Measurements from ENCODE around the gene SLC17A5. TPM values are rescaled to one million over a fixed set of nuclear protein-coding genes. Genes with fewer than 3 reads are reported as not detected.
"Not testable (repeated sequence)": the region's sequence is repeated elsewhere in the genome, so short reads cannot be mapped to it uniquely, and the experiment has no call there.

SLC17A5 gene
- total and polyA plus RNA-seq, 5 donors: 5.2 to 13.1 (median 8.0) TPM

DNA sequence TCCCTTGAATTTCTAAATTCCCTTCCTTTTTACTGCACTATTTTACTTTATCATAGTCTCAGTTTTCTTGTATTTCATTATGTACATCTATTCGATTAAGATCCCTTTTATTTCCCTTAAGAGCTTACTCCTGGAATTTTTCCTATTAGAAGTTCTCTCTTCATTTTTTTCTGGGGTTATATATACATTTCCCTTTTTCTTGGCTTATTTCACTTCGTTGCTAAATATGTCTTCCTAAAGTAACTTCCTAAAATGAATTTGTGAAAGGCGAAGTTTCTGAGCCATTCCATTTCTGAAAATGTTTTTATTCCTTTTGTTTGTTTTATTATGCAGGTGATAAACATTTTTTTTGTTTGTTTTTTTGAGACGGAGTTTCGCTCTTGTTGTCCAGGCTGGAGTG lies 36.3 kb upstream of the SLC17A5 start:
- intact Hi-C loops (cut with DNase I): no loop called here
- Histone ChIP-seq H3K4me3 (ENCODE audit: low read length) (no peak overlapping the region), H3K27me3 (ENCODE audit: control insufficient read depth, insufficient read depth) (no peaks in the 10 kb centered on the region), H3K9me3 (ENCODE audit: control insufficient read depth, low read length) (no peaks in the 10 kb centered on the region), H3K4me1 (ENCODE audit: control insufficient read depth, insufficient read depth, low read length) (no peaks in the 10 kb centered on the region), H3K27ac (ENCODE audit: low read length) (no peak overlapping the region)
- DNase-seq (no peak), ATAC-seq (no peak)
- WGBS: 87% methylated on average over 5 of the region's 5 CpGs

DNA sequence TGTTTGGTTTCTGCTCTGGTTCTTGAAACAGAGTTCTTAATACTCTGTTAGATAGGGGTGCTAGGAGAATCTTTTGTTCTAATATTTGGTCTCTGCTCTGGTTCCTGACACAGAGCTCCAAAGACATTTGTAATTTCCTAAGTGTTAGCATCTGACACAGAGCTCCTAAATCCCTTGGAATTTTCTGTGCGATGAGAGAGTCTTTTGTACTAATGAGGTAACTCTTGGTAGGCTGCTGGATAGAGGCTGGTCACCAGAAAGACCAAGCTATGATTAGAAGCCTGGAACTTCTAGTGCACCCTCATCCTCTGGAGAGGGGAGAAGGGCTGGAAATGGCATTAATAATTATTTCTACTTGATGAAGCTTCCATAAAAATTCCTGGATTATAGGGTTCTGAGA lies 34.6 kb upstream of the SLC17A5 start:
- intact Hi-C loops (cut with DNase I): no loop called here
- DNase-seq: no peak
- WGBS: 79% methylated on average over 1 of the region's 1 CpG
- Histone ChIP-seq H3K9me3 (ENCODE audit: control insufficient read depth, low read length) (no peaks in the 10 kb centered on the region), H3K4me3 (ENCODE audit: low read length) (no peak overlapping the region), H3K27ac (ENCODE audit: low read length) (no peak overlapping the region), H3K27me3 (ENCODE audit: control insufficient read depth, insufficient read depth) (no peaks in the 10 kb centered on the region), H3K4me1 (ENCODE audit: control insufficient read depth, insufficient read depth, low read length) (no peaks in the 10 kb centered on the region)
- ATAC-seq: no peak

DNA sequence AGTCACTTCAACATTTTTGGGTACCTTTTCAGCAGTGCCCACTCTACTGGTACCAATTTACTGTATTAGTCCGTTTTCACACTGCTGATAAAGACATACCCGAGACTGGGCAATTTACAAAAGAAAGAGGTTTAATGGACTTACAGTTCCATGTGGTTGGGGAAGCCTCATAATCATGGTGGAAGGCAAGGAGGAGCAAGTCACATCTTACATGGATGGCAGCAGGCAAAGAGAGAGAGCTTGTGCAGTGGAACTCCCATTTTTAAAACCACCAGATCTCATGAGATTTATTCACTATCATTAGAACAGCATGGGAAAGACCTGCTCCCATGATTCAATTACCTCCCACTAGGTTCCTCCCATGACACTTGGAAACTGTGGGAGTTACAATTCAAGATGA lies 29.8 kb upstream of the SLC17A5 start:
- H3K4me3 ChIP-seq (ENCODE audit: low read length); DNase-seq; ATAC-seq; H3K9me3 ChIP-seq (ENCODE audit: control insufficient read depth, low read length); H3K27ac ChIP-seq (ENCODE audit: low read length); H3K4me1 ChIP-seq (ENCODE audit: control insufficient read depth, insufficient read depth, low read length); intact Hi-C loops (cut with DNase I); H3K27me3 ChIP-seq (ENCODE audit: control insufficient read depth, insufficient read depth): not testable (repeated sequence)
- 78% methylated on average over 2 of the region's 2 CpGs for WGBS

DNA sequence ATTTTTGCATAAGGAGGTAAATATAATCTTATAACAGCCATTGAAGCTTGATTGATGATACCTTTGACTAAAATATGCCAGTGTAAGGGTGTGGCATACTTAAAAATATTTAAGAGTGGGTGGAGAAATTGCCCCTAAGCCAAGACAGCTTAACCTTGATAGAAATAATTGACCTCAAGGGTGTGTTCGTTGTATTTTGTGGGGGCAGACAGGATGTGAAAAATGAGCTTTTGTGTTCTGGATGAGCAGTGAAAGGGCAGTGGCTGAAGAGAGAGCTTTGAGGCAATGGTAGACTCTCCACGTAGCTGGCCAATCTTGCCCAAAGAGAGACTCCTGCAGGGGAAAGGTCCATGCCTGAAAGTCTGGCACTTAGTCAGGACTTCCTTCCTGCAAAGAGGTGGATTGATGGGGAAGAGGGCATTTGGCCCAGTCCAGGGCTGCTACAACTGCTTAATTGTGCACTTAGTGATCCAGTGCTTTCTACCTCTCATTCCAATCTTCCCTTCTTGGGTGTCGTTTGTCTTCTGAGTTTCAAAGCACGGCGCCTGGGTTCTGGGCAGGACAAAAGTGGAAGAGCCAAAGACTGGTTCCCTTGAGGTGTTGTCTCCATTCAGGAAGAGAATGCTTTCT lies 26.6 kb upstream of the SLC17A5 start:
- 64% methylated on average over 5 of the region's 5 CpGs for WGBS
- no peak for ATAC-seq

DNA sequence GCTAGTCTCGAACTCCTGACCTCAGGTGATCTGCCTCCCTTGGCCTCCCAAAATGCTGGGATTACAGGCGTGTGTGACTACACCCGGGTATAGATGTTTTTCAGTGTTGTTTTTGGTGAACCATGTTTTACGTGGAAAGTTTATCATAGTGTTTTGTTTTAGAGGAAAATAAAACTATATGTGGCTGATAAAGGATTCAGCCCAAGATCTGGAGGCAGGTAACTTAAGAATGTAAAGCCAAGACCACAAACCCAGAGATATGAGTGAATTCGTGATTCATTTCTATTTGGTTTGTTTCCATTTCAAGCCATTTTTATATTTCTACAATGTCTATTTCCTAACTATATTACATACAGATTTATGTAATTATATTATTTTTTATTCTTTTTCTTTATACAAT lies 26.1 kb upstream of the SLC17A5 start:
- H3K27ac ChIP-seq (ENCODE audit: low read length); ATAC-seq; H3K4me3 ChIP-seq (ENCODE audit: low read length); H3K4me1 ChIP-seq (ENCODE audit: control insufficient read depth, insufficient read depth, low read length); DNase-seq; H3K27me3 ChIP-seq (ENCODE audit: control insufficient read depth, insufficient read depth); H3K9me3 ChIP-seq (ENCODE audit: control insufficient read depth, low read length): not testable (repeated sequence)
- WGBS: 89% methylated on average over 5 of the region's 5 CpGs
- intact Hi-C loops (cut with DNase I): loop anchor here in 1 of 4 donors (5.0 kb wide), 1 partner anchor 52 kb away; no protein-coding TSS in a partner anchor

More for the DNA sequence above, 26.6 kb upstream of the SLC17A5 start:
- H3K4me3 ChIP-seq (ENCODE audit: low read length): no peak overlapping the region
- intact Hi-C loops (cut with DNase I): no loop called here
- no peak overlapping the region for H3K27ac ChIP-seq (ENCODE audit: low read length)
- no peaks in the 10 kb centered on the region for H3K9me3 ChIP-seq (ENCODE audit: control insufficient read depth, low read length)
- no peaks in the 10 kb centered on the region for H3K27me3 ChIP-seq (ENCODE audit: control insufficient read depth, insufficient read depth)
- peaks cover 3% of the 10 kb centered on the region for H3K4me1 ChIP-seq (ENCODE audit: control insufficient read depth, insufficient read depth, low read length)
- DNase-seq: no peak

DNA sequence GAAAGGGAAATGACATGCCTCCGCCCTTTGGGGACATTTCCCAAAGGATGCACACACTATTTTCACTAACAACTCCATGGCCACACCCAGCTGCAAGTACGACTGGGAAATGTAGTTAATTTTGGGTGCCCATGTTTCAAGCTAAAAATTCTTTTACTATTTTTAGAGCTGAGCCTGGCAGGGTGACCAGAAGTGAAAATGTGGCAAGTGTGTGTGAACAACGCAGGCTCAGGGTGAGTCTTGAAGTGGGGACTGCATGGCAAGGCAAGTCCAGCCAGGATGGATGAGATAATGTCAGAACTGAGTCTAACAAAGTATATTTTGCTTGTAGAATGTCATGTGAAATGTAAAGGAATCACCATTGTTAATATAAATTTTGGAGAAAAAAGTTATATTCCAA lies 25.2 kb upstream of the SLC17A5 start:
- DNase-seq (peak in 1 of 3 donors; percentile 50), ATAC-seq (peak; percentile 77 to 80)
- Histone ChIP-seq H3K27me3 (ENCODE audit: control insufficient read depth, insufficient read depth) (no peaks in the 10 kb centered on the region), H3K4me1 (ENCODE audit: control insufficient read depth, insufficient read depth, low read length) (peaks cover 3% of the 10 kb centered on the region), H3K9me3 (ENCODE audit: control insufficient read depth, low read length) (no peaks in the 10 kb centered on the region), H3K27ac (ENCODE audit: low read length) (no peak overlapping the region), H3K4me3 (ENCODE audit: low read length) (no peak overlapping the region)
- 48% methylated on average over 3 of the region's 3 CpGs for WGBS
- intact Hi-C loops (cut with DNase I): loop anchor here in 1 of 4 donors (5.0 kb wide), 1 partner anchor 53 kb away; no protein-coding TSS in a partner anchor

DNA sequence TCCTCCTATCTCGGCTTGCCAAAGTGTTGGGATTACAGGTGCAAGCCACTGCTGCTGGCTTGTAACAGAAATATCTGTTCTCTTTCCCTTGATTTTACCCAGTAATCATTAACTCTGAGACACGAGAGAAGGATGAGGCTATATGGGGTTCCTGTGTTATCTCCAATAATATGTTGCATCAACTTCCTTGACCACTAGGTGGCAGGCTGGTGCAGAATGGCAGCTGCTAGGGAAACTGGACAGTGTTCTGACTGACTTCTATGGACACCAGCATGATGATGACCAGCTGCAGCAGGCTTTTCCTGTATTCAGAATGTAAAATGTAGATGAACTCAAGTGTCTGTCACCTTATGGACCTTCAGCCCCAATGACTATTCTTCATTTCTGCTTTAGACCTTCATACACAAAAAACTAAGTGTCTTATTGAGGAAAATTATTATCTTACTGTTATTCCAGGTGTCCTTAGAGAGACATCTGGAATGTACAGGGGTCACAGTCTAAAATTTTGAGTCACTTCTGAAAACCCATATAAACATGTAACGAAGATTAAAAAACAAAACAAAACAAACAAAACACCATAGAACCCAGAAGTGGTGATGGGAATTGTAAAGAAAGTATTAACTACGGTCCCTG lies 21.8 kb upstream of the SLC17A5 start:
- peak in 2 of 3 donors; percentile 58 to 70 for DNase-seq
- no peaks in the 10 kb centered on the region for H3K27me3 ChIP-seq (ENCODE audit: control insufficient read depth, insufficient read depth)
- 48% methylated on average over 4 of the region's 4 CpGs for WGBS
- no peak overlapping the region for H3K27ac ChIP-seq (ENCODE audit: low read length)
- intact Hi-C loops (cut with DNase I): loop anchor here (2.0 to 5.0 kb wide), 3 partner anchors 57 to 59 kb away; no protein-coding TSS in a partner anchor
- no peak overlapping the region for H3K4me3 ChIP-seq (ENCODE audit: low read length)
- peak; percentile 86 for ATAC-seq
- no peaks in the 10 kb centered on the region for H3K9me3 ChIP-seq (ENCODE audit: control insufficient read depth, low read length)
- H3K4me1 ChIP-seq (ENCODE audit: control insufficient read depth, insufficient read depth, low read length): peaks cover 3% of the 10 kb centered on the region

DNA sequence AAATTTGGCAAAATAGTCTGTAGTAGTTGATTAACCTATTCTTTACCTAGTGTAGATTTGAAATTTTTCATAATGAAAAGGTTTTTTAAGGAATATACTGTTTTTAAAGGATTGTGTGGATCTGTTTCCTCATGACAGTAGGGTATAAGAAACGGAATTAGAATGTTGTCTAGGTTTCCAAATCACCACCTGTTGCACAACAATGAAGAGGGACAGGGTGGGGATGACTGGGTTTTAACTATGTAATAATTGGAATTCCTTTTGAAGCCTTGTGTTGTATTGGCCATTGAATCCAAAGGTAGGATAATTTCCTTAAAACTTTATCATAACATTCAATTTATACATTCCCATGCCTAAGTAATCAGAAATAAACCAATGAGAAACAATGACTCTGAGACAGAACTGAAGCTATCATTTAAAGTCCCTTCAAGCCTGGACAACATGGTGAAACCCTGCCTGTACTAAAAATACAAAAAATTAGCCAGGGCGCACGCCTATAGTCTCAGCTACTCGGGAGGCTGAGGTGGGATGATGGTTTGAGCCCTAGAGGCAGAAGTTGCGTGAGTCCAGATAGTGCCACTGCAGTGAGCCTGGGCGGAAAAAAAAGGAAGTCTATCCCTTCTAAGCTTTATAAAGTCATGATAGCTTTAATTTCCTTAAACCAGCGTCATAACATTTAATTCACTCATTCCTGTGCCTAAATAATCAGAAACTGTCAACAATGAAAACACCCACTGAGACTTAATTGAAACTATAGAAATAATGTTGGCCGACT lies 18.3 kb upstream of the SLC17A5 start:
- H3K9me3 ChIP-seq (ENCODE audit: control insufficient read depth, low read length): no peaks in the 10 kb centered on the region
- no peaks in the 10 kb centered on the region for H3K27me3 ChIP-seq (ENCODE audit: control insufficient read depth, insufficient read depth)
- no peak for ATAC-seq
- DNase-seq: no peak
- H3K4me1 ChIP-seq (ENCODE audit: control insufficient read depth, insufficient read depth, low read length): no peaks in the 10 kb centered on the region
- intact Hi-C loops (cut with DNase I): no loop called here
- 85% methylated on average over 8 of the region's 8 CpGs for WGBS
- H3K4me3 ChIP-seq (ENCODE audit: low read length): no peak overlapping the region
- no peak overlapping the region for H3K27ac ChIP-seq (ENCODE audit: low read length)

DNA sequence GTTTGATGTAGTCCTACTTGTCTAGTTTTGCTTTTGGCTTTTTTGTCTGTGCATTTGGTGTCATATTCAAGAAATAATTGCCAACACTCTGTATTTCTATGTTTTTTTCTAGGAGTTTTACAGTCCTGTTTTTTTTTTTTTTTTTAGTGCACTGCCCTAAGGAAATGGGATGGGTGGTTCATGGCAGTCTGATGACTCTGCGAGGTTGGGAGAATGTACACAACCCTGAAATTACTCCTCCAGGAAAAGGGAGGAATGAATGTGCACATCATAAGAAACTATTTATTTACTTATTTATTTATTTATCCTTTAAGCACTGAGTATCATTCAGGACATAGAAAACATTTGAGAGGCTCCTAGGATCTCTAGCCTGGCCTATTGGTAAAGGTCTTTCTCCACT lies 15.2 kb upstream of the SLC17A5 start:
- ATAC-seq (no peak), DNase-seq (no peak)
- WGBS: 87% methylated on average over 1 of the region's 1 CpG
- Histone ChIP-seq H3K4me3 (ENCODE audit: low read length) (no peak overlapping the region), H3K27ac (ENCODE audit: low read length) (no peak overlapping the region), H3K4me1 (ENCODE audit: control insufficient read depth, insufficient read depth, low read length) (no peaks in the 10 kb centered on the region), H3K27me3 (ENCODE audit: control insufficient read depth, insufficient read depth) (no peaks in the 10 kb centered on the region), H3K9me3 (ENCODE audit: control insufficient read depth, low read length) (no peaks in the 10 kb centered on the region)
- intact Hi-C loops (cut with DNase I): no loop called here

DNA sequence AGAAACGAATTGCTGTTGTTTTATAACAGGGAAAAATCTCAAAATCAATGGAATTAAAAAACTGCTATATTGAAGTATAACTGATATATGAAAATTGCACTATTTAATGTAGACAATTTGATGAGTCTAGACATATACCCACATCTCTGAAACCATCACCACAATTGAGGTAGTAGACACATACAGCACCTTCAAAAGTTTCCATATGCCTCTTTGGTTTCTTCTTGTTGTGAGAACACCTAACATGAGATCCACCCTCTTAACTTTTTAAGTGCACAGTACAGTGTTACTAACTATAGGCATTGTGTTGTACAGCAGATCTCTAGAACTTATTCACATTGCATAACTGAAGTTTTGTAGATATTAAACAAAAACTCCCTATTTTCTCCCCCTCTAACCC lies 14.0 kb upstream of the SLC17A5 start:
- no peaks in the 10 kb centered on the region for H3K27me3 ChIP-seq (ENCODE audit: control insufficient read depth, insufficient read depth)
- no peak overlapping the region for H3K4me3 ChIP-seq (ENCODE audit: low read length)
- no peaks in the 10 kb centered on the region for H3K4me1 ChIP-seq (ENCODE audit: control insufficient read depth, insufficient read depth, low read length)
- no peak for ATAC-seq
- H3K9me3 ChIP-seq (ENCODE audit: control insufficient read depth, low read length): no peaks in the 10 kb centered on the region
- H3K27ac ChIP-seq (ENCODE audit: low read length): no peak overlapping the region
- 72% methylated on average over 1 of the region's 1 CpG for WGBS
- intact Hi-C loops (cut with DNase I): no loop called here
- DNase-seq: no peak

DNA sequence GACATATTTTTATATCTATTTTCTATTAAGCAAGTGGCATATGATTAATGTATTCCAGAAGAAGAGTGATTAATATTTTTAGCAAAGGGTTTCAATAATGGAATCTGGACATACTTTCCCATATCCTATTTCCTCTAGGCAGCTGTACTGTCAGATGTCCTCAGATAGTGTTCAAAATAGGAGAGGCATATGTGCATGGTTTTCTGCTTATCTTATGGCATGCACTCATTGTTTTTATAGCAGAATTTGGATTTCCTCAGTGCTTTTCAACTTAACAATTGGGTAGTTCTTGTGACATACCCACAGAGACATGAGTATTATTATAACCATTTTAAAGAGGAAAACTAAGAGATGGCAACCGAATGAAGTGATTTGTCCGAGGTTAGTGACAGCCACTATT lies 12.6 kb upstream of the SLC17A5 start:
- H3K27me3 ChIP-seq (ENCODE audit: control insufficient read depth, insufficient read depth): no peaks in the 10 kb centered on the region
- ATAC-seq: peak in 1 of 2 donors; percentile 40
- no peaks in the 10 kb centered on the region for H3K4me1 ChIP-seq (ENCODE audit: control insufficient read depth, insufficient read depth, low read length)
- H3K9me3 ChIP-seq (ENCODE audit: control insufficient read depth, low read length): no peaks in the 10 kb centered on the region
- intact Hi-C loops (cut with DNase I): no loop called here
- 53% methylated on average over 2 of the region's 2 CpGs for WGBS
- no peak overlapping the region for H3K4me3 ChIP-seq (ENCODE audit: low read length)
- H3K27ac ChIP-seq (ENCODE audit: low read length): no peak overlapping the region
- no peak for DNase-seq

Data from right cardiac atrium (tissue), 5 donors.